ENCODE results near the gene OR51S1.

DNA sequence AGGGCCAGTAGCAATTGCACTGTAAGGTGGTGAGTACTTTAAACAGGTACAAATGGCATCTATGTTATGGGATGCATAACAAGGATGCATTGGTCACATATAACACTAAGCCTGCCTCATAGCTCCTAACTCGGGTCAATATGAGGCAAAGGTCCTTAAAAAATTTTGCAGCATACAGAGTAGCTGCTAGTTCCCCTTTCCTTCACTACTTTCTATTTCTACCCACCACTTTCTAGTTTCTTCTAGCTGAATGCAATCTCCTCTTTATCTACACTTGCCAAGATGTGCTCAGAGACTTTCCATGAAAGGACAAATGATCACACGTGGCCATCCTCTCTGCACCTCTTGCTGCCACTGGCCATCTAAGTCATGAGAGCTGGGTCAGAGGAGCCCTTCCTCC lies 18.1 kb downstream of the OR51S1 start:
- no peak for TF ChIP-seq POLR2AphosphoS5 (IDR thresholded peaks at IDR 0.05; ENCODE audit: low read depth, low read length)
- TF ChIP-seq, protein P1, sequence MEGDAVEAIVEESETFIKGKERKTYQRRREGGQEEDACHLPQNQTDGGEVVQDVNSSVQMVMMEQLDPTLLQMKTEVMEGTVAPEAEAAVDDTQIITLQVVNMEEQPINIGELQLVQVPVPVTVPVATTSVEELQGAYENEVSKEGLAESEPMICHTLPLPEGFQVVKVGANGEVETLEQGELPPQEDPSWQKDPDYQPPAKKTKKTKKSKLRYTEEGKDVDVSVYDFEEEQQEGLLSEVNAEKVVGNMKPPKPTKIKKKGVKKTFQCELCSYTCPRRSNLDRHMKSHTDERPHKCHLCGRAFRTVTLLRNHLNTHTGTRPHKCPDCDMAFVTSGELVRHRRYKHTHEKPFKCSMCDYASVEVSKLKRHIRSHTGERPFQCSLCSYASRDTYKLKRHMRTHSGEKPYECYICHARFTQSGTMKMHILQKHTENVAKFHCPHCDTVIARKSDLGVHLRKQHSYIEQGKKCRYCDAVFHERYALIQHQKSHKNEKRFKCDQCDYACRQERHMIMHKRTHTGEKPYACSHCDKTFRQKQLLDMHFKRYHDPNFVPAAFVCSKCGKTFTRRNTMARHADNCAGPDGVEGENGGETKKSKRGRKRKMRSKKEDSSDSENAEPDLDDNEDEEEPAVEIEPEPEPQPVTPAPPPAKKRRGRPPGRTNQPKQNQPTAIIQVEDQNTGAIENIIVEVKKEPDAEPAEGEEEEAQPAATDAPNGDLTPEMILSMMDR (IDR thresholded peaks at IDR 0.05), result no peak
- TF ChIP-seq, protein P2, sequence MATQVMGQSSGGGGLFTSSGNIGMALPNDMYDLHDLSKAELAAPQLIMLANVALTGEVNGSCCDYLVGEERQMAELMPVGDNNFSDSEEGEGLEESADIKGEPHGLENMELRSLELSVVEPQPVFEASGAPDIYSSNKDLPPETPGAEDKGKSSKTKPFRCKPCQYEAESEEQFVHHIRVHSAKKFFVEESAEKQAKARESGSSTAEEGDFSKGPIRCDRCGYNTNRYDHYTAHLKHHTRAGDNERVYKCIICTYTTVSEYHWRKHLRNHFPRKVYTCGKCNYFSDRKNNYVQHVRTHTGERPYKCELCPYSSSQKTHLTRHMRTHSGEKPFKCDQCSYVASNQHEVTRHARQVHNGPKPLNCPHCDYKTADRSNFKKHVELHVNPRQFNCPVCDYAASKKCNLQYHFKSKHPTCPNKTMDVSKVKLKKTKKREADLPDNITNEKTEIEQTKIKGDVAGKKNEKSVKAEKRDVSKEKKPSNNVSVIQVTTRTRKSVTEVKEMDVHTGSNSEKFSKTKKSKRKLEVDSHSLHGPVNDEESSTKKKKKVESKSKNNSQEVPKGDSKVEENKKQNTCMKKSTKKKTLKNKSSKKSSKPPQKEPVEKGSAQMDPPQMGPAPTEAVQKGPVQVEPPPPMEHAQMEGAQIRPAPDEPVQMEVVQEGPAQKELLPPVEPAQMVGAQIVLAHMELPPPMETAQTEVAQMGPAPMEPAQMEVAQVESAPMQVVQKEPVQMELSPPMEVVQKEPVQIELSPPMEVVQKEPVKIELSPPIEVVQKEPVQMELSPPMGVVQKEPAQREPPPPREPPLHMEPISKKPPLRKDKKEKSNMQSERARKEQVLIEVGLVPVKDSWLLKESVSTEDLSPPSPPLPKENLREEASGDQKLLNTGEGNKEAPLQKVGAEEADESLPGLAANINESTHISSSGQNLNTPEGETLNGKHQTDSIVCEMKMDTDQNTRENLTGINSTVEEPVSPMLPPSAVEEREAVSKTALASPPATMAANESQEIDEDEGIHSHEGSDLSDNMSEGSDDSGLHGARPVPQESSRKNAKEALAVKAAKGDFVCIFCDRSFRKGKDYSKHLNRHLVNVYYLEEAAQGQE (IDR thresholded peaks at IDR 0.05; ENCODE audit: insufficient read depth in 1 of 2, low read depth in 2 of 2, low read length in 1 of 2), result no peak
